GM19438 (cell line): ENCODE data around the gene TSPEAR.
"Not testable (repeated sequence)": the region's sequence is repeated elsewhere in the genome, so short reads cannot be mapped to it uniquely, and the experiment has no call there.

Experiments used
- ATAC-seq: cut with Tn5 transposase; IDR thresholded peaks from one replicate; pipeline ENCODE4 v1.9.1; 2021; ENCODE audit warnings: low read depth; ENCODE audit not compliant: unreplicated experiment

The TSPEAR gene

DNA sequence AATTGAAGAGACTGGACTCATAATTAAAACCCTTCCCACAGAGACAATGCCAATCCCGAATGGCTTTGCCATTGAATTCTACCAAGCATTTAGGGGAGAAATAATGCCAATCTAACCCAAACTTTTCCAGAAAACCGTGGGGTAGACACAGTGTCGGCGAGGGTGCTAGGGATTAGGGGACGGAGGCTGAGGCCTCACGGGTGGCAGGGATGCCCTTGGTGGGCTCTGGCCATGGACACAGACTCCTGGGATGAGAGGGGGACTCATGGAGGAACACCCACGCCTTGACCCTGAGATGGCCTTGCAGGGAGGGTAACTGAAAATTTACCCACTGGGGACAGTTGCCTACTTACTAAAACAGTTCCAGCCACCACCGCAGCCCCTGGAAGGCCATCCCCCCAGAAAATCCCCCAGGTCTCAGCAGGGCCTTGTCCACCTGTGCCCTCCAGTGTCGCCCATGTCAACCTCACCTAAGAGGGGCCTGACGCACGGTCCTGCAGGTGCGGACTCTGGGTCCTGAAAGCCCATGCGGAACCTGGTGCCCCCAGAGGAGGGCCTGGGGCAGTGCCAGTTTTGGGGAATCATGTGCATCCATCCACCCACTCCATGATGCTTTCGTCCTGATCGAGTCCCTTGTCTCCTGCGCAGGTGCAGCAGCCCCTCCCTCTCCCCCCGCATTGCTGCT, 132.9 kb downstream of the TSPEAR start:
- no peak for ATAC-seq

- no peak for ATAC-seq
These were observed 135.3 kb downstream of the TSPEAR start for GRCh38 chr21:44576025-44576420.

DNA sequence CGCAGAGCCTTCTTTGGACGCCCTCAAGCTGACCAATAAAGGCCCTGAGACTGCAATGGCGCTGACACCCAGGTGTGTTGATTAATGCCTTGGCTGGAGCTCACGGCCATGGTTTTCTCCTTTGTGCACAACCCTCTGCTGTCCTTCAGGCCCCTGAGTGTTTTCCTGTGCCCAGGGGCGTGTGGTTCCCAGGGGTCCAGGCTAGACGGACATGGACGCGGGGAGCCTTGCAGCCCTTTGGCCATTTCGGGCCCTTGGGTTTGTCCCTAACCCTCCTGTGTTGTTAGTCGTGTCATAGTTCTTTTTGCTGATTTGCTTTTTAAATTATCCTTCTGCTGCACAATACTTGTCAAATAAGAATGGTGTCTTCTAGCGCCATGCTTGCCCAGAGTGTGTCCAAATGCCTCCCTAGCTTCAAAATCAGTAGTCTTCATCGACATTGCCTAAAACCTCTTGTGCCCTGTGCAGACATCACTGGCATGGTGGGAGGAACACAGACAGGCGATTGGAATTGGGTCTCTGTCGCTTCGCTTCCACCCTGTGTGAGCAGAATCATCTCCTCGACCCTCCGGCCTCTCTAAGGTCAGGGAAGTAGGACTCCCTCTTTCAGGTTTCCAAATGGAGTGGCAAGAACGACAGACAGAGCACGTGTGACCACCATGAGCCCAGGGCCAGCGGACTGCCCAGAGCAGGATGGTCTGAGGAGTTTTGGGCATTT, 135.9 kb downstream of the TSPEAR start:
- no peak for ATAC-seq

DNA sequence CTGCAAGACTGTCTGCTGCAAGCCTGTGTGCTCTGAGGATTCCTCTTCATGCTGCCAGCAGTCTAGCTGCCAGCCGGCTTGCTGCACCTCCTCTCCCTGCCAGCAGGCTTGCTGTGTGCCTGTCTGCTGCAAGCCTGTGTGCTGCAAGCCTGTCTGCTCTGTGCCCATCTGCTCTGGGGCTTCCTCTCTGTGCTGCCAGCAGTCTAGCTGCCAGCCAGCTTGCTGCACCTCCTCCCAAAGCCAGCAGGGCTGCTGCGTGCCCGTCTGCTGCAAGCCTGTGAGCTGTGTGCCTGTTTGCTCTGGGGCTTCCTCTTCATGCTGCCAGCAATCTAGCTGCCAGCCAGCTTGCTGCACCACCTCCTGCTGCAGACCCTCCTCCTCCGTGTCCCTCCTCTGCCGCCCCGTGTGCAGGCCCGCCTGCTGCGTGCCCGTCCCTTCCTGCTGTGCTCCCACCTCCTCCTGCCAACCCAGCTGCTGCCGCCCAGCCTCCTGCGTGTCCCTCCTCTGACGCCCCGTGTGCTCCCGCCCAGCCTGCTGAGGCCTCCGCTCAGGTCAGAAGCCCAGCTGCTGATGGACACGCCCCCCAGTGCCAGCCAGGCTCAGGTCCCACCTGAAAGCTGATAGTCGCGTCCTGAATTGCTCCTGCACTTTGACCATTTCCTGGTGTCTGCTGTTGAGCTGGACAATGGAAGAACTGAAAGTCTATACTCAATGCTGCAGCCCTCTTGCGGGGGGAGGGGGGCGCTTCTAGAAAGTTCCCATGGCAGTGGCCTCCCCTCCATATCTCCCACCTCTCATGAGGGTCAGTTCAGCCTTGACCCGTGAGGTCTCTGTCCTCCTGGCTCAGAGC, 136.7 kb downstream of the TSPEAR start:
- no peak for ATAC-seq

DNA sequence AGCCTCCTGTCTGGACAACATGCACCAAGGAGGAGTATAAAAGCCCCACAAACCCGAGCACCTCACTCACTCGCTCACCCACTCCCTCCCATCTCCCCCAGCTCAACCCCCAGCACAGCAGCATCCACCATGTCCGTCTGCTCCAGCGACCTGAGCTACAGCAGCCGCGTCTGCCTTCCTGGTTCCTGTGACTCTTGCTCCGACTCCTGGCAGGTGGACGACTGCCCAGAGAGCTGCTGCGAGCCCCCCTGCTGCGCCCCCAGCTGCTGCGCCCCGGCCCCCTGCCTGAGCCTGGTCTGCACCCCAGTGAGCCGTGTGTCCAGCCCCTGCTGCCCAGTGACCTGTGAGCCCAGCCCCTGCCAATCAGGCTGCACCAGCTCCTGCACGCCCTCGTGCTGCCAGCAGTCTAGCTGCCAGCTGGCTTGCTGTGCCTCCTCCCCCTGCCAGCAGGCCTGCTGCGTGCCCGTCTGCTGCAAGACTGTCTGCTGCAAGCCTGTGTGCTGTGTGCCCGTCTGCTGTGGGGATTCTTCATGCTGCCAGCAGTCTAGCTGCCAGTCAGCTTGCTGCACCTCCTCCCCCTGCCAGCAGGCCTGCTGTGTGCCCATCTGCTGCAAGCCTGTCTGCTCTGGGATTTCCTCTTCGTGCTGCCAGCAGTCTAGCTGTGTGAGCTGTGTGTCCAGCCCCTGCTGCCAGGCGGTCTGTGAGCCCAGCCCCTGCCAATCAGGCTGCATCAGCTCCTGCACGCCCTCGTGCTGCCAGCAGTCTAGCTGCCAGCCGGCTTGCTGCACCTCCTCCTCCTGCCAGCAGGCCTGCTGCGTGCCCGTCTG, 137.5 kb downstream of the TSPEAR start, which contains the start of gene KRTAP10-4:
Gene KRTAP10-4 (plus strand): TSS at position 100 of the 827 bp plus-strand sequence. CDS start 30 bp downstream, at position 130.
- not testable (repeated sequence) for ATAC-seq

DNA sequence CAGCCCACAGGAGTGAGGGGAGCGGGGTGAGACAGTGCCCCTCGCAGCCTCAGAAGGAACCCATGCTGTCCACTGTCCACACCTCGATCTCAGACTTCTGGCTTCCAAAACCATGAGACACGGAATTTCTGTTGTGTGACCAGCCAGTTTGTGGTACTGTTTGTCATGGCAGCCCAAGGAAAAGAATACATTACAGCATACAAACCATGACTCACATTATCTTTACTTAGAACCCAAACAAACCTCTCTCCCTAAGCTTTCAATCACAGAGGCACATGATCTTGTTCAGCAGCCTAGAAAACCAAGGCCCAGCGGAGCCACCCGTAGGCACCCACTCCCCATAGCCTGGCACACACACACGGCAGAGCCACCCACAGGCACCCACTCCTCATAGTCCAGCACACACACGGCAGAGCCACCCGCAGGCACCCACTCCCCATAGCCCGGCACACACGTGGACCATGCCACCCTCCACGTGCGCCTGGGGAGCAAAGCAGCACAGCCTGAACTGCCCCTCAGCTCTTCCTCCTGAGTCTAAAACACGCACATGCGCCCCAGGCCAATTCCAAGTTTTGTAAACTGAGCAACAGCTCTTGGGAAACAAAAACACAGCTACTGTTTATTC, 138.3 kb downstream of the TSPEAR start:
- no peak for ATAC-seq

DNA sequence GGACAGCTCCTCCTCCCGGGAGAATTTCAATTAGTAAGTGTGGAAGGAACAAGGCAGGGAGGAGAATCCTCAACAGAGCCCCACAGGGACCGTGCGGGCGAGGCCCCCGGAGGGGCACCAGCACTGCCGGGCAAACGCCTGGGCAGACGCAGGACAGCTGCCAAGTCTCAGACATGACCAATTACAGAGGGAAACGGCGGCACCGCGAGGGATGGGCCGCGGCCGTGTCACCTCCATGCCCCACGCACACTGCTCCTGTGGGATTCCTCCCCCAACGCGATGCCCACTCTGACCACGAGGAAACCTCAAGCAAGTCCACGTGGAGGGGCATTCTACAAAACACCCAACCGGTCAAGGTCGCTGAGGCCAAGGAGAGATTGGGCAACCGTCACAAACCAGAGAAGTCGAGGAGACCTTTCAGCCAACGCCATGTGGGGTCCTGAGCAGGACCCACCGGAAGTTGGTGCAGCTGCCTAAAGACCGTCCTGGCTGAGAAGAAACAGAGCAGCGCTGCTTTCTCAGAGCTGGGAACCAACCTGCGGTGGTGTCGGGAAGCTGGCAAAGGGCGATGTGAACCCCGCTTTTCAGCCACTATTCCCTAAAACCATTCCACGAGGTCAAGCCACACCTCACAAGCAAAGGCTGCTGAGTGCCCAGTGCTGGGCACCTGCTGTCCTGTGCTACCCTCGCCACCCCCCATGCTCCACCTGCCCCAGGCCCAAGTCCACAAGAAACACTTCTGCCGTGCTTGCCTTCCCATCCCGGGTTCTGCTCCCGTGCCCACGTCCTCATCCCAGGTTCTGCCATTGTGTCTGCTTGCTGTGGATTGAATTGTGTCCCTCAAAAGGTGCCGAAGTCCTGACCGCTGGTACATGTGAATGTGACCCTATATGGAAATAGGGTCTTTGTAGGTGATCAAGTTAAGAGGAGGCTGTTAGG, 139.3 kb downstream of the TSPEAR start:
- no peak for ATAC-seq

DNA sequence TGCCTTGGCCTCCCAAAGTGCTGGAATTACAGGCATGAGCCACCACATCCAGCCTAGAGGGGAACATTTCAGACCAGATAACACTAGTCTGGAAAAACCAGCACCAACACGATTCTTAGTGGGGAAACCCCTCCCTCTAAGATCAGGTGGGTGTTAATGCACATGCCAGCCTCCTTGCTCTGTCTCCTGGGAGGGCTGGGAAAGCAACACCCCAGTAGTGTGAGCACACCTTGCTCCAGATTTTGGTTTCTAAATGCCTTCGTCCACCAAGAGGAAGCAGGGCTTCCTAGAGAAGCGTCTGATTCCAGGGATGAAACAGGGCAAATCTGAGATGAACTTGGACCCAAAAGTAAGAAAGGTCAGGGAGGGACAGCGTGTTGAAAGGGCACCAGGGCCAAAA, 140.1 kb downstream of the TSPEAR start:
- no peak for ATAC-seq

- ATAC-seq, result no peak
These were observed 141.4 kb downstream of the TSPEAR start for GRCh38 chr21:44569861-44570517.

DNA sequence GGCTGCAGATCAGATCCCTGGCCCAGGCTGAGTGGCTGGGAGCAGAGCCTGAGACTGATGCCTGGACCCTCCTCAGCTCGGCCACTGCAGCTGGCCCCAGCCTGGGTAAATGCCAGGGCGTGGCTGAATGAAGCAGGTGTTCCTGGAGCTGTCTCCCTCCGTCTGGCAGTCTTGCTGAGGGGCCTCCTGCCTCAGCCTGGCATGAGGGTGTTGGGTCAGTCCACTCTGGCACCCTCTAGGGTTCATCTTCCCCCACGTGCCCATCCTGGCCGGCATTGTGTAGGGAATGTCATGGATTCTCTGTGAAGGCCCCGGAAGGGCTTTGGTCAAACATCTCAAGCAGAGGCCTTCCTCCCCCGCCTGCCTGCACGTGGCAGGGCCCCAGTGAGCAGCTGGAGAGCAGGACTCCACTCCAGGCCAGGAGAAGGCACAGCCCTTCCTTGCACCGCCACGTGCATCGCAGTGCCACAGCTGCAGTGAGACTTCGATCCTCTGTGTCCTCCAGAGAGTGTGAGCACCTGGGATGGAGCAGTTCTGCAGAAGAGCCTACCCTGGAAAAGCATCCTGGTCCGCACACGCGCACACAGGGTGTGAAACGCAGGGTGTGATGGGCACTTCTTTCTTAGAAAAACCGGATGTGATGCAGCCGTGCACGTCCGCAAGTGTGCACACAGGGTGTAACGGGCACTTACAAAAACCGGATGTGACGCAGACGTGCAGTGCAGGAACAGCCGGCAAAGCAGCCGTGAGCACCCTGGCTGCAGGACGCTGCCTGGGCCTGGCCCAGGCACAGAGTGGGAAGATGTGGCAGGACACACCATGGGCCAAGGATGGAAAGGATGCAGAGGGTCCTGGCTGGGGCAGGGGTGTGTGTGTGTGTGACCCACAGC, 142.5 kb downstream of the TSPEAR start:
- no peak for ATAC-seq

- no peak for ATAC-seq
These were observed 143.1 kb downstream of the TSPEAR start for GRCh38 chr21:44568261-44568660.

- ATAC-seq, result no peak
These were observed 143.7 kb downstream of the TSPEAR start for GRCh38 chr21:44567481-44568171.

GRCh38 chr21:44566403-44566802, 145.0 kb downstream of the TSPEAR start:
- no peak for ATAC-seq

- ATAC-seq, result no peak
These were observed 146.3 kb downstream of the TSPEAR start for GRCh38 chr21:44564886-44565598.

DNA sequence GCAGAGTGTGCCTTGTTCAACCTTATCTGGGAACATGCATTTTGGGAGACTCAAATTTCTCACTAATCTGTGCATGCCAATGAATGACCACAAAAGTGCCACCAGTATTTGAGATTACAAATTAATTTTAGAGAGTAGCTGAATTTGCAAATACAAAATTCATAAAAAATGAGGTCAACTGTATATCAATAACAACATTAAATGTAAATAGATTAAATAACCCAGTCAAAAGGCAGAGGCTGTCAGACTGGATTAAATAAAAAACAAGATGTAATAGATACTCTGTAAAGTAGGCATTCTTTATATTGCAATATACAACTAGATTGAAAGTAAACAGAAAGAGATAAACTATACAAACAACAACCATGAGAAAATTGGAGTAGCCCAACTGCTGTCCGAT, 147.3 kb downstream of the TSPEAR start:
- no peak for ATAC-seq

- no peak for ATAC-seq
These were observed 152.7 kb downstream of the TSPEAR start, which contains the start of gene KRTAP10-3 for GRCh38 chr21:44558695-44559094. TSS of gene KRTAP10-3 (minus strand) at chr21:44558795. CDS start at chr21:44558715, 80 bp downstream.
